IPS-15b (cell line): ENCODE results near the gene JAK2.

Experiments used
- H3K27me3 ChIP-seq: one replicate; pipeline ENCODE4 v1.6.1; 2013; ENCODE audit warnings: low read length; ENCODE audit not compliant: control insufficient read depth, insufficient read depth
- H3K36me3 ChIP-seq: one replicate; pipeline ENCODE4 v1.6.1; 2013; ENCODE audit warnings: low read length; ENCODE audit not compliant: control insufficient read depth, insufficient read depth
- H3K4me1 ChIP-seq: one replicate; pipeline ENCODE4 v1.6.1; 2013; ENCODE audit warnings: mild to moderate bottlenecking, low read length; ENCODE audit not compliant: control insufficient read depth, insufficient read depth
- H3K4me3 ChIP-seq: one replicate; pipeline ENCODE4 v1.5.1; 2013; ENCODE audit warnings: low read depth, low read length
- H3K9ac ChIP-seq: one replicate; pipeline ENCODE4 v1.6.1; 2013; ENCODE audit warnings: low read depth, mild to moderate bottlenecking, low read length
- H3K9me3 ChIP-seq: one replicate; pipeline ENCODE4 v1.6.1; 2013; ENCODE audit warnings: mild to moderate bottlenecking, low read length; ENCODE audit not compliant: control insufficient read depth, insufficient read depth

JAK2 gene

DNA sequence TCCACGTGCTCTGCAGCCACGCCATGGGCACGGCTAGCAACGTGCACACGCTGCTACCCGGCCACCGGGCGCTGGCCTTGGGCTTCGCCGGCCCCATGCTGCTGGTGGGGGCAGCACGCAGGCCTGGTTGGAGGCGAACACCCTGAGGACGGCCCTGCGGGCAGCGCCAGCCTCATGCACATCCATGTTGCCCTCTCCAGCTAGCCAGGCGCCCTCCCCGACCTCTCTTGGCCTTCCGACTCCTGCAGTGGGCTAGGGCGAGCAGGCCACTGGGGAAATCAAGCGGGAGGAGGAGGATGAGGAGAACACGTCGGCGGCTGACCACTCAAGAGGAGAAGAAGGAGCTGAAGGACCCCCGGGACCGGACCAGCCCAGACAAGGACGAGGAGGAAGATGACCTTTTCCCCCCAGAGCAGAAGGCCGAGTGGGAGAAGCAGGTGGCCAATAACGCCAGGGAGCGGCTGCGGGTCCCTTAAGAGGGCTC, 127.1 kb downstream of the JAK2 start:
- Histone ChIP-seq H3K4me3 (no peak overlapping the region), H3K4me1 (no peaks in the 10 kb centered on the region), H3K36me3 (peaks cover 17% of the 10 kb centered on the region), H3K27me3 (no peaks in the 10 kb centered on the region), H3K9ac (no peak overlapping the region), H3K9me3 (no peaks in the 10 kb centered on the region)

DNA sequence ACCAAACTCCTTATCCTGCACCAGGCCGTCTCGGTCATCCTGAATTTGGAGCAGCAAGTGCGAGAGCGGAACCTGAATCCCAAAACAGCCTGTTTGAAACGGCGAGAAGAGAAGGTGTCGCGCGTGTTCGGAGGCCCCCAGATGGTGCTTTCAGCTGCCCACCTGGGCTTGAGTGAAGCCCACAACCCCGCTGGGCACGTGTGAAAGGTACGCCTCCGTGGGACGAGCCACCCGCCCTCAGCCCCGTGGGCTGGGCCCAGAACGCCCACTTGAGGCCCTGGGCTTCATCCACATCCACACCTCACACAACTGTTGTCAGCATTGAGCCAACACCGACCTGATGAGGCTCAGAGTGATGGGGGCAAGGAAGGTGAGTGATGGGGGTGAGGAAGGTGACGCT, 127.6 kb downstream of the JAK2 start:
- Histone ChIP-seq H3K4me3 (no peak overlapping the region), H3K9me3 (no peaks in the 10 kb centered on the region), H3K9ac (no peak overlapping the region), H3K4me1 (no peaks in the 10 kb centered on the region), H3K36me3 (peaks cover 17% of the 10 kb centered on the region), H3K27me3 (no peaks in the 10 kb centered on the region)

- H3K27me3 ChIP-seq, result no peaks in the 10 kb centered on the region
- H3K4me3 ChIP-seq, result no peak overlapping the region
- peaks cover 17% of the 10 kb centered on the region for H3K36me3 ChIP-seq
- no peaks in the 10 kb centered on the region for H3K4me1 ChIP-seq
- H3K9ac ChIP-seq, result no peak overlapping the region
- no peaks in the 10 kb centered on the region for H3K9me3 ChIP-seq
These were observed 128.5 kb downstream of the JAK2 start for GRCh38 chr9:5113523-5113922.

DNA sequence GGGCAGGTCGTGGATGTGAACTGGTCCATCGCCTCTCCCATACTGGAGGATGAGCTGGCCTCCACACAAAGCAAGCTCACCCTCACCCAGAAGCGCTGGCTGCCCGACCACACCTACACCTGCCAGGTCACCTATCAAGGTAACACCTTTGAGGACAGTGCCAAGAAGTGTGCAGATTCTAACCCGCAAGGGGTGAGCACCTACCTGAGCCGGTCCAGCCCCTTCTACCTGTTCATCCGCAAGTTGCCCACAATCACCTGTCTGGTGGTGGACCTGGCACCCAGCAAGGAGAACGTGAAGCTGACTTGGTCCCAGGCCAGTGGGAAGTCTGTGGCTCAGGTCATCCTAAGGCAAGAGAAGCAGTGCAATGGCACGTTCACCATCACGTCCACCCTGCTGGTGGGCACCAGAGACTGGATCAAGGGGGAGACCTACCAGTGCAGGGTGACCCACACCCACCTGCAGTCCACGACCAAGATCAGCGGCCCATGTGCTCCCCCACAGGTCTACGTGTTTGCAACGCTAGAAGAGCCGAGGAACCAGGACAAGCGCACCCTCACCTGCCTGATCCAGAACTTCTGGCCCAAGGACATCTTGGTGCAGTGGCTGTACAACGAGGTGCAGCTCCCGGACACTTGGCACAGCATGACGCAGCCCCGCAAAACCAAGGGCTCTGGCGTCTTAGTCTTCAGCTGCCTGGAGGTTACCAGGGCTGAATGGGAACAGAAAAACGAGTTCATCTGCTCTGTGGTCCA, 129.1 kb downstream of the JAK2 start:
- H3K27me3 ChIP-seq, result no peaks in the 10 kb centered on the region
- H3K36me3 ChIP-seq, result peaks cover 17% of the 10 kb centered on the region
- no peak overlapping the region for H3K4me3 ChIP-seq
- H3K9me3 ChIP-seq, result no peaks in the 10 kb centered on the region
- no peaks in the 10 kb centered on the region for H3K4me1 ChIP-seq
- no peak overlapping the region for H3K9ac ChIP-seq

DNA sequence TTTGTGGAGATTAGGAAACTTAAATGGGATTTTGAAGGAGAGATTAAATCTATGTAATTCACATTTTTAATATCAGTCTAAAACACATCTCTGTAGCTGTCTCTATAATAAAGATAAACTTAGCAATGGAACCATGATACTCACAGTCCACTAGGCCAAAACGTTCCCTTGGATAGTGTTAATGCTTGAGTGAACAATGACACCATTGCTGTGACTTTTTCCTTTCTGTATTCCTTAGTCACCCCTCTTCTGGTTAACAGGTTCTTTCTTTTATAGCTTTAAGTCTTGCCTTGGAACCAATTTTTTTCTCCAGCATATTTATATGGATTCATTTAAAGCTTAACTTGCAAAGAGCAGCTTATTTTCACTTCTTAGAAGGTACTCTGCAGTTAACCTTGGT, 137.0 kb downstream of the JAK2 start:
- no peaks in the 10 kb centered on the region for H3K9me3 ChIP-seq
- no peak overlapping the region for H3K4me3 ChIP-seq
- no peaks in the 10 kb centered on the region for H3K4me1 ChIP-seq
- no peaks in the 10 kb centered on the region for H3K27me3 ChIP-seq
- H3K36me3 ChIP-seq, result no peaks in the 10 kb centered on the region
- H3K9ac ChIP-seq, result no peak overlapping the region

DNA sequence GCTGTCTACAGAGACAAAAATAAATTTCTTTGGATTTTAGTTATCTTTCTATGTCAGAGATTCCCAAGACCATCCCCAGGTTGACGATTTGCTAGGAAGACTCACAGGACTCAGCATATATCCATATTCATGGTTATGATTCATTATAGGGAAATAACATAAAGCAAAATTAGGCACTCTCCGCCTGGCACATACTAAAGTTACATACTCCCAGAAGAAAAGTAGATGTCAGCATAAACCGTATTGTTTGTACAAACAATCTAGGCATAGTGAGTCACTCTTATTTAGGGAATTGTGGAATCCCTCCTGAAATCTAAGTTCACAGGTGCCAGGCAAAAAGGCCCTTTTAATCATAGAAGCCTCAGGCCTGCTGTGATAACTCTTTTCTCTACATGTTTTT, 137.4 kb downstream of the JAK2 start:
- Histone ChIP-seq H3K4me3 (no peak overlapping the region), H3K27me3 (no peaks in the 10 kb centered on the region), H3K9ac (no peak overlapping the region), H3K36me3 (no peaks in the 10 kb centered on the region), H3K4me1 (no peaks in the 10 kb centered on the region), H3K9me3 (no peaks in the 10 kb centered on the region)

GRCh38 chr9:5140151-5140550, 155.1 kb downstream of the JAK2 start:
- Histone ChIP-seq H3K36me3 (no peaks in the 10 kb centered on the region), H3K27me3 (no peaks in the 10 kb centered on the region), H3K4me3 (no peak overlapping the region)

DNA sequence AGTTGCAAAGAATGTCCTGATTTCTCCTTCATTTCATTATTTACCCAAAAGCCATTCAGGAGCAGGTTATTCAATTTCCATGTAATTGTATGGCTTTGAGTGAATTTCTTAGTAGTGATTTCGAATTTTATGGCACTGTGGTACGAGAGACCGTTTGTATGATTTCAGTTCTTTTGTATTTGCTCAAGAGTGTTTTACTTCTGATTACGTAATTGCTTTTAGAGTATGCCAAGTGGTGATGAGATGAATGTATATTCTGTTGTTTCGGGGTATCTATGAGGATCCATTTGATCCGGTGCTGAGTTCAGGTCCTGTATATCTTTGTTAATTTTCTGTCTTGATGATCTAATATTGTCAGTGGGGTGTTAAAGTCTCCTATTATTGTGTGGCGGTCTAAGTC, 159.1 kb downstream of the JAK2 start:
- Histone ChIP-seq H3K4me1 (no peaks in the 10 kb centered on the region), H3K4me3 (no peak overlapping the region), H3K27me3 (no peaks in the 10 kb centered on the region), H3K36me3 (no peaks in the 10 kb centered on the region), H3K9ac (no peak overlapping the region), H3K9me3 (no peaks in the 10 kb centered on the region)

More at GRCh38 chr9:5140151-5140550, 155.1 kb downstream of the JAK2 start:
- Histone ChIP-seq H3K4me1 (no peaks in the 10 kb centered on the region), H3K9ac (no peak overlapping the region), H3K9me3 (no peaks in the 10 kb centered on the region)

GRCh38 chr9:5146241-5146640, 161.2 kb downstream of the JAK2 start:
- Histone ChIP-seq H3K9me3 (no peaks in the 10 kb centered on the region), H3K4me3 (no peak overlapping the region), H3K27me3 (no peaks in the 10 kb centered on the region), H3K36me3 (no peaks in the 10 kb centered on the region), H3K4me1 (no peaks in the 10 kb centered on the region), H3K9ac (no peak overlapping the region)
